HG03280 (cell line): ENCODE results near the gene SPSB4.
"Not testable (repeated sequence)": the region's sequence is repeated elsewhere in the genome, so short reads cannot be mapped to it uniquely, and the experiment has no call there.

ENCODE experiments used
- ATAC-seq: cut with Tn5 transposase; IDR thresholded peaks from one replicate; pipeline ENCODE4 v1.9.1; 2021; ENCODE audit warnings: mild to moderate bottlenecking, moderate library complexity; ENCODE audit not compliant: unreplicated experiment

Gene SPSB4

DNA sequence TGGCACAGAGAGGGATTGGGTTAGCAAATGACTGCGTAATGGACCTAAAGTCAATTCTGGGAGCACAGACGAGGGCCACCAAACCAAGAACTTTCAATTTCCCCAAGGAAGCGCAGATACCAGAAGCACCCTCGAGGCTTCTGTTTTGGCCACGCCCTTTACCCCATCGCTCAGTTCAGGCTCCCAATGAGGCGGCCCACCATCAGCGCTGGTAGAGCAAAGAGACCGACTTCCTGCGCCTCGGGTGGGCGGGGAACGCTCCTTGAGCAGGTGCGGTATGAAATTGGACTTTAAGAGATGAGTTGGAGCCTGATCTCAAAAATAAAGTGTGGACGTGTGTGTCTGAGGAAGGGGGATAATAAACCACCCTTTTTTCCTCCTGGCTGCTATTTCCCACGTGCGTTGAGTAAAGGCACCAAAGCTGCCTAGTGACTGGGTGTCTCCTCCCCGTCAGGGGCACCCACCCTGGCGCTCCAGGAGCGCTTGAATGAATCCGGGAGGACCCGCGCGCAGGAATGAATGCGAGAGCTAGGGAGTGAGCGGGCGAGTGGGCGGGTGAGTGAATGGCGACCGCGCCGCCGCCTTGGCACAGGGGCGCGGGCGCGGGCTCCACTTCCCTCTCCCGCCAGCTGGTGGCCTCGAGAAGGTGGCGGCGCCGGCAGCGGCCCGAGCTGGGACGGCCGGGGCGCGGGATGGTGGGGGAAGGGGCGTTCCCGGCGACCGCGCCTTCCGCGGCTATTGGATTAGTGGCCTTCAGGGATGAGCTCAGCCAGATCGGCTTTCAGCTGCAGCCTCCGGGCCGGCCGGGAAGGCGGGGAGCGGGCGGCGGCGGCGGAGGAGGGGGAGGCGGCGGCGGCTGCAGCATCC, at the start of gene SPSB4:
Gene SPSB4 (plus strand): TSS at position 772 of the 867 bp plus-strand sequence. CDS start 14,758 bp downstream, outside the sequence.
- ATAC-seq = no peak

DNA sequence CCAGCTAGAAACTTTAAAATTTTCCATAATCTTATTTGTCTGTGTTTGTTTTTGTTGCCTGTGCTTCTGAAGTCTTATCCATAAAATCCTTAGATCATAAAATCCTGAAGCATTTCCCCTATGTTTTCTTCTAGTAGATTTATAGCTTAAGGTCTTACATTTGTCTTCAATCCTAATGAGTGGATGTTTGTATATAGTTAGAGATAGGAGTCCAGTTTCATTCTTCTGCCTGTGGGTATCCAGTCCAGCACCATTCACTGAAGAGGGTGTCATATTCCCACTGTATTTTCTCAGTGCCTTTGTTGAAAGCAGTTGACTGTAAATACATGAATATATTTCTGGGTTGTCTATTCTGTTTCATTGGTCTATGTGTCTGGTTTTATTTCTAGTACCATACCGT, 44.8 kb upstream of the SPSB4 start:
- no peak for ATAC-seq

DNA sequence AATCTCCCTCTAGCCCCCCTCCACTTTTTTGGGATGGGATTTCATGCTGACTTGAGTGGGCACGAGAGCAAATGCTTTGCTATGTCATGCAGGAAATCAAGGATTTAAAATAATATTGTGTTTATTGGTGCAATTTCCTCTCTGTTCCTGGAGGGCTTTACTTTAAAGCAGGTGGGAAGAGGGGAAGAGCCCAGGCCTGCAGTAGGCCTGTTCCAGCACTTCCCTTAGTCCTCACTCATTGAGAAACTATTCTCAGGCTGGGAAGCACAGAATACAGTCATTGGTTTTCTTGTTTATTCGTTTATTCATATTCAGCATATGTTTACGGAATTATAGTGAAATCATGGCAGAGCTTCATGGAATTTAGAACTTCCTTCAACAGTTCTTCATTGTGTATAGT, 41.7 kb upstream of the SPSB4 start:
- ATAC-seq = no peak

DNA sequence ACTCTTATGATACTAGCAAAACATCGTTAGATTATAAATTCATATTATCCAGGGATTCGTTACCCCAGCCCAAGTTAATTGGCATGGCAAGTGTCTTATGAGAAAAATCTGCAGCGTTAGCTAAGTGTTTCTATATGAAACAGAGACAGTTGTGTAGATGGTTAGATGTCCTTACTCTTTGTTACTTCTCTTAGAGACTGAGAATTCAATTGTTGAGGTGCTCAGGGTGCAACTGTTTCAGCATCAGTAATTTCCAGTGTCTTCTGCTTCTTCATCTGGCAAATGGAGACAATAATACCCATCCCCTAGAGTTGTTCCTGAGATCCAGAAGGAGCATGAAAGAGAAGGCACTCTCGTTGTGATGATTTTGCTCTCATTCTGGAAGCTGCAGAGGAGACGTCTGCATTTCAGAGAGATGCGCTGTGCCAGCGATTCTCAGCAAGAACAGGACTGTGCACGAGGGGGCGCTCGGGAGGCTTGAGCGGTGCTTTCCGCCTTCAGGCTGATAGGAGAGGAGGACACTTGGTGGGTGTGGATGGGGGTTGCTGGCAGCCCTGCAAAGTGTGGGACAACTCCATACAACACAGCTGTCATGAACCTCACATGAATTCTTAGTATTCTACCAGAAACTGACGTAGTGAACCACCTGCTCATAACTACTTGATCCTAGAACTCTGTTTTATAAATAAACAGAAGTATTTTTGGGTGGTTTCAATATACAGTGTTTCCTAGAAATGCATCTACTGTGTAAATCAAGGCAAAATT, 39.7 kb upstream of the SPSB4 start:
- peak; percentile 70 for ATAC-seq

DNA sequence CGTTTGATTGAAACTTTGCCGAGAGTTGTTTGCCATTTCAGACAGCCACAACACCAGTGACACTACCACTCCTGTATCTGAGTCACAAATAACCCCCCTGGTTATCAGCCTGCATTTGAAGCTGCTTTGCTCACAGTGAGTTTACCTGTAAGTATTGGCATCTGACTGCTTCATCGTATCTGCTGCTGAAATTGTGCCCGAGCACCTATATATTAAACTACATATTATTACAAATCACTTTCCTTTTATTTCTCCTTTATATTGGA, 39.2 kb upstream of the SPSB4 start:
- no peak for ATAC-seq

DNA sequence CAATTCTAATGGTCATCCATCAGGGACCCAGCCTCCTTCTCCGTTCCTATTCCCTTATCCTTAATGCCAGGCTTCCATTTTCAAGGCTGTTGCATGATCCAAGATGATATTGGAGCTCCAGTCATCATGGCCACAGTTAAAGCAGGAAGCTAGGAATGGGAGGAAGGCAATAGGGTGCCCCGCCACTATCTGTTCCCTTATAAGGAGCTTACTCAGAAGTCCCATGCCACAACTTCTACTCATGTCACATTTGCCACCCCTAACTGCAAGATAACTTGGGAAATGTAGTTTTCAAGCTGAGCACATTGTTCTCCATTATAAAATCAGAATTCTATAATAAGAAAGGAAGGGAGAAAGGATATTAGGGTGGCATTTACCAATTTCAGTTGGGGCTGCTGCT, 38.6 kb upstream of the SPSB4 start:
- no peak for ATAC-seq

DNA sequence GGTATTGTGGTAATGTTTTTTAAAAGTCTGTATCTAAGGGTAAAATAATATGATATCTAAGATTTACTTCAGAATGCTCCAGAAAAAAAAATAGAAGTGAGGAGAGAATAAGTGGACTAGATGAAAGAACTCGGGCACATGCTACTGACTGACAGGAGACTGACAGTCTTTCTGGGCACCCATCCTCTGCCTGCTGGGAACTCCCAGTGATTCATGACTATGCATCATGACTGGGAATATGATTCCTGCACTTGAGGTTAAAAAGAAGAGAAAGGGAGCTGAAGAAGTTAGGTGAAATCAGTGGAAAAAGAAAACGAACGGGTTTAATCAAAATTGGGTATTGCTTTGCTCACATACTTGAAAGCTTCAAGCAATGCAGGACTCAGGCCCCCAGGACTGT, 35.7 kb upstream of the SPSB4 start:
- ATAC-seq = no peak

DNA sequence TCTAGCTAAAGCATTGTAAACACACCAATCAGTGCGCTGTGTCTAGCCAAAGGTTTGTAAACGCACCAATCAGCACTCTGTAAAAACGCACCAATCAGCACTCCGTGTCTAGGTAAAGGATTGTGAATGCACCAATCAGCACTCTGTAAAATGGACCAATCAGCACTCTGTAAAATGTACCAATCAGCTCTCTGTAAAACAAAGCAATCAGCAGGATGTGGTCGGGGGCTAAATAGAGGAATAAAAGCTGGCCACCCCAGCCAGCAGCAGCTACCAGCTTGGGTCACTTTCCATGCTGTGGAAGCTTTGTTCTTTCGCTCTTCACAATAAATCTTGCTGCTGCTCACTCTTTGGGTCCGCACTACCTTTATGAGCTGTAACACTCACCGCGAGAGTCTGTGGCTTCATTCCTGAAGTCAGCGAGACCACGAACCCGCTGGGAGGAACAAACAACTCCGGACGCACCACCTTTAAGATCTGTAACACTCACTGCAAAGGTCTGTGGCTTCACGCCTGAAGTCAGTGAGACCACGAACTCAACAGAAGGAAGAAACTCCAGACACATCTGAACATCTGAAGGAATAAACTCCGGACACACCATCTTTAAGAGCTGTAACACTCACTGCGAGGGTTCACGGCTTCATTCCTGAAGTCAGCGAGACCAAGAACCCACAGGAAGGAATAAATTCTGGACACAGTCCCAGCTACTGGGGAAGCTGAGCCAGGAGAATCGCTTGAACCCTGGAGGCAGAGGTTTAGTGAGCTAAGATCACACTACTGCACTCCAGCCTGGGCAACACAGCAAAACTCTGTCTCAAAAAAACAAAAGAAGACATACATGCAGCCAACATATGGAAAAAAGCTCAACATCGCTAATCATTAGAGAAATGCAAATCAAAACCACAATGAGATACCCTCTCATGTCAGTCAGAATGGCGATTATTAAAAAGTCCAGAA, 33.5 kb upstream of the SPSB4 start:
- ATAC-seq = not testable (repeated sequence)

DNA sequence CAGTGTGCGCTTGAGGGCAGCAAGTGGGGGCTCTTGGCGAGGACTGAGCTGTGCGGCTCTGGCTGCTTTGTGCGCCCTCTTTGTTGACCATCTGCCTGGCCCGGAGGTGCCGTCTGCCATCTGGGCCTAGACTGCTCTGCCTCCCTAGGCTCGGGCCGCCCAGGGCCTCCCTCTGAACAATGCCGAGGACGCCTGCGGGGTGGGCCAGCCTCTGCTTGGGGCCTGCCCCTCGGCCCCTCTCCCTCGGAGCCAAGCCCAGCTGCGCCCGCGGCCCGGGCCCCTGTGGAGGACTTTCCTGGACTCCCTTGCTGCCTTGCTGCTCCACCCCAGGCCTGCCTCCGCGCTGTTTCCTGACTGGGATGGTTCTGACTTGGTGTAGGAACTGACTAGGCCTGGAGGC, 31.9 kb upstream of the SPSB4 start:
- ATAC-seq = no peak

DNA sequence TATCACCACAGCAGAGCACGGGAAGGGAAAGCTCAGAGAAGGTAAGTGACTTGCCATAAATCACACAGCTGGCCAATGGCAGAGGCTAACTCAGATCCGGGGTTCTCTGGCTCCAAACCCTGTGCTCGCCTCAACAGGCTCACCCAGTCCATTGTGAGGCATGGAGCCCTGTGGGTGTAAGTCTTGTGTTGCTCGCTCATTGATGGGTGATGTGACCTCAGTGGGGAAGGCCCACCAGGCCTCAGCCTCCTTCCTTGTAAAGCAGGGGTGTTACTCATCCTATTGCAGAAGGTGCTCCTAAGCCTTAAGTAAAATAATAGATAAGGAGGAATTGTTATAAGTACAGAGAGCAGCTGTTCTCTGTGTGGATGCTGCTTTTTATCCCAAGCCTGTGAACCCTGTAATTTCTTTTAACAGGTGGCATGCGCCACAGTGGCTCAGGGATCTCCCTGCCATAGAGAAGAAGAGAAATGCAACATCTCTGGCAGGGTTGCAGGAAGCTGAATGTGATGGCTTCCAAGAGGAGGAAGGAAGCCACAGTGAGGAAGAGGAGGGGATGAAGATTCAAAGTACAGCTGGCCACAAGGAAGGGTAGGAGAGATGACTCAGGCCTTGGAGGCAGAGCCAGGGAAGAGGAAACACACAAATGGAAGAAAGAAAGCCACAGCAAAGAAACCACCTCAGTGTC, 30.9 kb upstream of the SPSB4 start:
- no peak for ATAC-seq

DNA sequence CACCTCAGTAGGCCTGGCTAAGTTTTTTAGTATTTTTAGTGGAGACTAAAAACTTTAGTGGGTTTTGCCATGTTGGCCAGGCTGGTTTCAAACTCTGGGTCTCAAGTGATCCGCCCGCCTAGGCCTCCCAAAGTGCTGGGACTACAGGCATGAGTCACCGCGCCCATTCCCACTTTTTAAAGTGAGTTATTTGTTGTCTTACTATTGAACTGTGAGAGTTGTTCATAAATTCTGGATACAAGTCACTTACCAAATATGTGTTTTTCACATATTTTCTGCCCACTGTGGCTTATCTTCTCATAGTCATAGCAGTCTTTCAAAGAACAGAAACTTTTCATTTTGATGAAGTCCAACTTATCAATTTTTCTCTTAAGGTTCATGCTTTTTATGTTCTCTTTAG, 29.9 kb upstream of the SPSB4 start:
- ATAC-seq = no peak

DNA sequence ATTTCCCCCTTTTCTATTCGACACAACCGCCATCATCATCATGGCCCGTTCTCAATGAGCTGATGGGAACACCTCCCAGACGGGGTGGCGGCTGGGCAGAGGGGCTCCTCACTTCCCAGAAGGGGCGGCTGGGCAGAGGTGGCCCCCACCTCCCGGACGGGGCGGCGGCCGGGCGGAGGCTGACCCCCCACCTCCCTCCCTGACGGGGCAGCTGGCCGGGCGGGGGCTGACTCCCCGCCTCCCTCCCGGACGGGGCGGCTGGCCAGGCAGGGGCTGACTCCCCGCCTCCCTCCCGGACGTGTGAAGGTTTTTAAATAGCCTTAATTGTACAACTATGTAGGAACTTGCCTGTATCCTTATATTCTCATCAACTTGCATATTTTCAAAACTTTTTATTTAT, 20.9 kb upstream of the SPSB4 start:
- no peak for ATAC-seq

DNA sequence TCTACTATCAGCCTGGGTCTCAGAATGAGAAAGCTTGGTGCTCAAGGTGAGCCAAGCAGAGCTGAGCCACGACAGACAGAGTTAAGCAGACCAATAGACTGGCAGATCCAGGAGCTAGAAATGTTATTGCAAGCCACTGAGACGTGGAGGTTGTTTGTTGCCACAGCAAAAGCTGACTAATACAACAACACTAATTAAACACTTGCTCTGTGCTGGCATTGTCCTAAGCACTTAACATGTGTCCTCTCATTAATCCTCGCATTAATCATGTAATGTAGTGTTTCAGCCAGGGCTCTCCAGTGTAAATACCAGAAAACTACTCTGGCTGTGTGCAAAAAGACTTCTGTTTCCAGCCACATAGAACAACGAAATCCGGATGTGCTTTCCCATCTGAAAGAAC, 11.6 kb upstream of the SPSB4 start:
- ATAC-seq = no peak

DNA sequence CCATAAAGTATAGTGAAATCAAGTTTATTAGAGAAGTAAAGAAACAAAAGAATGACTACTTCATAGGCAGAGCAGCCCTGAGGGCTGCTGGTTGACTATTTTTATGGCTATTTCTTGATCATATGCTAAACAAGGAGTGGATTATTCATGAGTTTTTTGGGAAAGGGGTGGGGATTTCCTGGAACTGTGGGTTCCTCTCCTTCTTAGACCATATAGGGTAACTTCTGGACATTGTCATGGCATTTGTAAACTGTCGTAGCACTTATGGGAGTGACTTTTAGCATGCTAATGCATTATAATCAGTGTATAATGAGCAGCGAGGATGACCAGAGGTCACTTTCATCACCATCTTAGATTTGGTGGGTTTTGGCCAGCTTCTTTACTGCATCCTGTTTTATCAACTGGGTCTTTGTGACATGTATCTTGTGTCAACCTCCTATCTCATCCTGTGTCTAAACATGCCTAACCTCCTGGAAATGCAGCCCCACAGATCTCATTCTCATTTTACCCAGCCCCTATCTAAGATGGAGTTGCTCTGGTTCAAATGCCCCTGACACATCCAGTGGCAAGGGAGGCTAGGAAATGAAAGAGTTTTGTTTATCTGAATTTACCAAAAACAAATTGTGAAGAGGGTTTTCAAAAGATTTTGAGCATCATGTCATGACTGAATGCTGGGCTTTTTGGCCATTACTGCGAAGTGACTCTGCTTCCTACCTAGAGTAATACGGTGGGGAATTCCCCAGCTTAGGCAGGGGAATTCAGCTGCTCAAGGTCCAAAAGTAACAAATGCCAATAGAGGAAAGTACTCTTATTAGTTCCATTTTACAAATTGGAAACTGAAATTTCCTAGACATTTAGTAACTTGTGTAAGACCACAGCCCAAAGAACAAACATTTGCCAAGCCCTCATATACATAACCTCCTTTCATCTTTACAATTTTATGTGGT, 6.2 kb upstream of the SPSB4 start:
- no peak for ATAC-seq

DNA sequence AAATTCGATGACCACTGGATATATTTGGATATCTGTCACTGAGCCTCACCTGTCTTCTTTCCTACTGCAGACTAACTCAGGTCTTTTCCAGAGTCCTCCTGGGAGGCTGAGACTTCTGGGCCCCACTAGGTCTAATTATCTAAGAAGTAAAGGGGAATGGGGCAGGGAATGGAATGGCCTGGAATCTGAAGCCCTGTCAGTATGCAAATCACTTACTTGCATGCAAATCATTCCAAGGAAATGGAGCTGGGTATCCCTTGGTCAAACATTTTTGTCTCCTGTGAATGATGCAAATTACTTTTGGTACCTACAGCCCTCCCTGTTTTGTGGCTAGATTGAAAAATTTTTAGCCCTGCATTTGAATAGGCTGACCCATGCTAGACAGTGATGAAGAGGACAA, 5.3 kb upstream of the SPSB4 start:
- ATAC-seq = no peak

DNA sequence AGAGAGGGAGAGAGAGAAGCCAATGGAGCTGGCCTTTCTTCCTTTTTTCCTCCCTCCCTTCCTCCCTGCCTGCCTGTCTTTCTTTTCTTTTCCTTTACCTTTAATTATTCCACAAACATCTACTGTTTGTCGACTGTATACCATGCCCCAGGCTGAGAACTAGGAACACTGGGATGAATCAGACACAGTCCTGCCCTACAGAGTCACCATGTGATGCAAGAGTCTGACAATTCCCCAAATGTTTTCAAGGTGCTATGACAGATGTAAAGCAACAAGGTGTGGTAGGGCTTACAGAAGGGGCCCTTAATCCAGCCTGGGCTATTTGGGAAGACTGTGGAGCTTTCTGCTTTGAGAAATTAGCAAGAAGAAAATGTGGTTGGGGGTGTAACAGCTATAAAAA, 4.0 kb upstream of the SPSB4 start:
- no peak for ATAC-seq

DNA sequence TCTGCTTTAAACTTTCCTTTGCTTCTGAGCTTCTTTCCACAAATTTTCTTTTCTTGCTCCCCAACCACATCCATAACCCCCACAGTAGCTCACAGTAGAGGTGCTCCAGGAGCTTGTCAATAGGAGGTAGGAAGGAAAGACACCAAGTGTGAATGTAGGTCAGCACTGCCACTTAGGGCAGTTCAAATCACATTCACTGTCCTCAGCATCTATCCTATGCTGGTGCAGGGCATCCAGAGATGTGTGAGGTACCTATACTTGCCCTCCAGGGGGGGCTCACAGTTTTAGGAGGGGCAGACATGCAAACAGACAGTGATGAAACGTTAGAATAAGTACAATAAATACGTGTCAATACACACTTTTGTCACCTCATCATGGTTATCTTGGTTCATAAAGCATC, 1.5 kb upstream of the SPSB4 start:
- no peak for ATAC-seq

DNA sequence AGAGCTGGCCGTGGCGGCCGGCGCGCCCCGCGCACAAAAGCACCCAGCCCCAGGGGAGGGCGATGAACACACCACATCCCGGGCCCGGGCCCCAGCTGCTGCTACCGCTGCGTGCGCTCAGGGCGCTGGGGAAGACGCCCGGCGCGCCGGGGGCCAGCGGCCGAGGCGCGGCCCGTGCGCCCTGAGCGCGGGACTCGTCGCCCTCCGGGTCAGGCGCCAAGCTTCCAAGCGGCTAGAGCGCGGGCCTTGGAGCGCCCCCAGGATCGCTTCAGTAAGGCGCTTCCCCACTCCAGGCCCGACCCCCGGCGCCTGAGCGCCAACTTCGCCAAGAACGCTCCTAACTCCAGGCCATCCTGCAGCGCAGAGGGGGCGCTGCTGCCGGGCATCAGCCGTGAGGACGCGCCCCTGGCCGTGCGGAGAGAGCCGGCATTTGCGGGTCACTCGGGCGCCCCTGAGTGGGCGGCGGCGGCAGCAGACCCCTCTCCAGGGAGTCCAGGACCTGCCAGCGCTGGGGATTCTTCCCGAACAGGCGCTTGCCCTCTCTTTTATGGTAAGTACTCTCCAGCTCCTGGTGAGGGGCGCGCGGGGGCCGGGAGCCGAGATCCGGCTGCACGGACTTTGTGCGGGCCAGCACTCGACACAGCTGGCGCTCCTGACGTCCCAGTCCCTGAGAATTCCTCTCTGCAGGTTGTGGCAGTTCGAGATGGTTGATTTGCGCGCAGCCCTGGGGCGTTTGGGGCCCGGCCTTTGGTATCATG, 475 bp downstream of the SPSB4 start:
- no peak for ATAC-seq
